SK-N-SH (cell line): ENCODE data around the gene NOD2. TPM values are rescaled to one million over a fixed set of nuclear protein-coding genes. Genes with fewer than 3 reads are reported as not detected.

Experiments
- CTCF ChIA-PET: fragments of 300-600, 350-600 bp; formaldehyde crosslinking; extraction: SDS; loops from one replicate; lab custom pipeline; 2021; lab: Yijun Ruan, JAX
- POLR2A ChIA-PET: fragments of 350-600 bp; sonication (Branson Sonifier 250); formaldehyde crosslinking; extraction: SDS; loops from one replicate; lab custom pipeline; 2020; ENCODE audit warnings: antibody characterized with exemption, inconsistent platforms; lab: Yijun Ruan, JAX
- DNase-seq: peaks from one replicate; pipeline ENCODE4 v3.0.0; 2012
- H2AFZ ChIP-seq: fragments of 200-600 bp; sonication (generic); 2 replicates; pipeline ENCODE4 v1.8.1; 2016; ENCODE audit warnings: antibody characterized with exemption, mild to moderate bottlenecking, low read depth
- H3F3A ChIP-seq: fragments of 200-600 bp; sonication (generic); replicated peaks from 2 replicates; pipeline ENCODE3; 2016; ENCODE audit warnings: antibody characterized with exemption, mild to moderate bottlenecking; ENCODE audit not compliant: insufficient read depth
- H3K27ac ChIP-seq, 2 experiments: fragments of 200-500 bp in 1 of 2; fragments of 200-600 bp in 1 of 2; sonication (Bioruptor generic) in 1 of 2; sonication (generic), shearing (Covaris generic) in 1 of 2; 2 replicates each; pipeline versions ENCODE4 v1.5.1 to v1.6.1; 2014 to 2016; ENCODE audit warnings: low read depth in 2 of 2, inconsistent platforms in 1 of 2, low read length in 1 of 2, mild to moderate bottlenecking in 1 of 2, mixed read lengths in 1 of 2
- H3K27me3 ChIP-seq: fragments of 200-600 bp; sonication (generic), shearing (Covaris generic); 2 replicates; pipeline ENCODE4 v1.6.1; 2016; ENCODE audit warnings: mixed run types; ENCODE audit not compliant: insufficient read depth
- H3K36me3 ChIP-seq, 2 experiments: fragments of 200-500 bp in 1 of 2; fragments of 200-600 bp in 1 of 2; sonication (Bioruptor generic) in 1 of 2; sonication (generic) in 1 of 2; replicated peaks in 1 of 2; 2 replicates each; pipeline versions ENCODE3 to v1.5.1; 2014 to 2016; ENCODE audit warnings: low read length in 1 of 2, mild to moderate bottlenecking in 1 of 2; ENCODE audit not compliant: insufficient read depth in 2 of 2, control insufficient read depth in 1 of 2
- H3K4me1 ChIP-seq, 2 experiments: fragments of 200-500 bp in 1 of 2; fragments of 200-600 bp in 1 of 2; sonication (Bioruptor generic) in 1 of 2; sonication (generic), shearing (Covaris generic) in 1 of 2; 2 replicates each; pipeline versions ENCODE4 v1.5.1 to v1.6.1; 2014 to 2016; ENCODE audit warnings: low read depth in 1 of 2, low read length in 1 of 2, mixed run types in 1 of 2; ENCODE audit not compliant: insufficient read depth in 2 of 2, control insufficient read depth in 1 of 2
- H3K4me2 ChIP-seq: fragments of 200-600 bp; sonication (generic), shearing (Covaris generic); 2 replicates; pipeline ENCODE4 v1.6.1; 2017; ENCODE audit warnings: mixed run types
- H3K4me3 ChIP-seq, 2 experiments: fragments of 200-500 bp in 1 of 2; fragments of 200-600 bp in 1 of 2; sonication (Bioruptor generic) in 1 of 2; sonication (generic), shearing (Covaris generic) in 1 of 2; 2 replicates each; pipeline versions ENCODE4 v1.5.1 to v1.8.1; 2014 to 2016; ENCODE audit warnings: low read depth in 2 of 2, inconsistent platforms in 1 of 2, low read length in 1 of 2, mild to moderate bottlenecking in 1 of 2, mixed read lengths in 1 of 2, moderate library complexity in 1 of 2
- H3K79me2 ChIP-seq: fragments of 200-600 bp; sonication (generic); 2 replicates; pipeline ENCODE4 v1.8.1; 2017; ENCODE audit warnings: mild to moderate bottlenecking; ENCODE audit not compliant: insufficient read depth
- H3K9ac ChIP-seq: fragments of 200-600 bp; sonication (generic); 2 replicates; pipeline ENCODE4 v1.6.1; 2017; ENCODE audit warnings: mixed run types
- H3K9me2 ChIP-seq: fragments of 200-600 bp; sonication (generic); 2 replicates; pipeline ENCODE4 v1.6.1; 2017; ENCODE audit warnings: mixed run types
- H3K9me3 ChIP-seq: fragments of 200-600 bp; sonication (generic); 2 replicates; pipeline ENCODE4 v1.6.1; 2017; ENCODE audit warnings: mixed run types, mild to moderate bottlenecking, moderate library complexity
- H4K20me1 ChIP-seq: fragments of 200-600 bp; sonication (generic); 2 replicates; pipeline ENCODE4 v1.6.1; 2017; ENCODE audit warnings: mild to moderate bottlenecking, mixed run types; ENCODE audit not compliant: insufficient read depth
- CTCF ChIP-seq: fragments of 200-600 bp; sonication (generic); IDR thresholded peaks from 2 replicates; pipeline ENCODE4 v1.6.1; 2017; ENCODE audit warnings: antibody characterized with exemption, mild to moderate bottlenecking, moderate library complexity
- FOSL2 ChIP-seq: IDR thresholded peaks from 2 replicates; pipeline ENCODE4 v1.4.0; 2012; ENCODE audit warnings: low read depth, mild to moderate bottlenecking, moderate library complexity, borderline replicate concordance
- GABPA ChIP-seq: IDR thresholded peaks from 2 replicates; pipeline ENCODE4 v1.4.0; 2012; ENCODE audit warnings: low read depth, mild to moderate bottlenecking
- JUND ChIP-seq: IDR thresholded peaks from 2 replicates; pipeline ENCODE4 v1.4.0; 2012
- MAX ChIP-seq: IDR thresholded peaks from 2 replicates; pipeline ENCODE4 v1.4.0; 2012; ENCODE audit warnings: low read depth
- MEF2A ChIP-seq: IDR thresholded peaks from 2 replicates; pipeline ENCODE4 v1.4.0; 2012; ENCODE audit warnings: low read depth, borderline replicate concordance
- PBX3 ChIP-seq: IDR thresholded peaks from 2 replicates; pipeline ENCODE4; 2012
- POLR2AphosphoS5 ChIP-seq: IDR thresholded peaks from 2 replicates; pipeline ENCODE4 v1.6.1; 2012; ENCODE audit warnings: low read depth, low read length
- RXRA ChIP-seq: IDR thresholded peaks from 2 replicates; pipeline ENCODE4 v1.4.0; 2012; ENCODE audit warnings: low read depth, mild to moderate bottlenecking, borderline replicate concordance
- SIN3A ChIP-seq: IDR thresholded peaks from 2 replicates; pipeline ENCODE4 v1.6.1; 2012; ENCODE audit warnings: low read depth, mild to moderate bottlenecking, low read length, moderate library complexity, borderline replicate concordance
- USF2 ChIP-seq: fragments of 150-350 bp; IDR thresholded peaks from 2 replicates; pipeline ENCODE4 v1.6.1; 2017; ENCODE audit warnings: antibody characterized with exemption, low read length, low read depth, borderline replicate concordance
- ZBTB33 ChIP-seq: IDR thresholded peaks from 2 replicates; pipeline ENCODE4 v1.4.0; 2012; ENCODE audit warnings: low read depth, borderline replicate concordance
- WGBS: methylation state at CpG from one replicate; pipeline ENCODE4 v1.1.6; 2017; ENCODE audit warnings: low lambda C conversion rate; 5-methylcytosine and 5-hydroxymethylcytosine counted together
- polyA plus RNA-seq, 3 experiments: library from polyadenylated mRNA; depleted of rRNA; stranded (reverse); fragments of >200 nt; gene quantifications; 2 replicates each; pipeline ENCODE4 v1.2.3, GENCODE V29; 2012

Gene NOD2
- polyA plus RNA-seq, 1 of the 3 experiments (the other 2 are of a cell fraction), result not detected

GRCh38 chr16:50712956-50713355 lies 19.6 kb downstream of the NOD2 start:
- H4K20me1 ChIP-seq, result no peaks in the 10 kb centered on the region
- no peak overlapping the region for H3K9ac ChIP-seq
- CTCF ChIA-PET, result interaction anchor here (2.4 kb wide), 1 partner anchor 47 kb away, joined by 7 read pairs; no protein-coding TSS in a partner anchor
- DNase-seq, result no peak
- H3F3A ChIP-seq, result no peaks in the 10 kb centered on the region
- POLR2A ChIA-PET, result no interaction called here
- no peaks in the 10 kb centered on the region for H3K27me3 ChIP-seq
- H3K36me3 ChIP-seq, result no peaks in the 10 kb centered on the region
- TF ChIP-seq PBX3, result no peak
- no peak for TF ChIP-seq USF2
- no peak for TF ChIP-seq MEF2A
- no peak for TF ChIP-seq RXRA
- TF ChIP-seq ZBTB33, result no peak
- TF ChIP-seq, all 33 proteins: peak for 0
- Histone ChIP-seq H3K9me2 (no peaks in the 10 kb centered on the region), H2AFZ (no peak overlapping the region), H3K9me3 (no peaks in the 10 kb centered on the region), H3K27ac (no peak overlapping the region), H3K4me2 (no peak overlapping the region), H3K4me1 (peaks cover 0 to 40% of the 10 kb centered on the region in 2 experiments; a peak in 1 of 4 replicates), H3K4me3 (no peak overlapping the region), H3K79me2 (no peaks in the 10 kb centered on the region)
- WGBS, result 76% methylated on average over 3 of the region's 4 CpGs

GRCh38 chr16:50717091-50717490 lies 23.7 kb downstream of the NOD2 start:
- no peaks in the 10 kb centered on the region for H3K9me2 ChIP-seq

More at GRCh38 chr16:50717091-50717490, 23.7 kb downstream of the NOD2 start:
- no peaks in the 10 kb centered on the region for H4K20me1 ChIP-seq
- no peak overlapping the region for H3K27ac ChIP-seq
- no peak overlapping the region for H3K4me3 ChIP-seq
- no peak overlapping the region for H2AFZ ChIP-seq
- no peak for DNase-seq
- no peaks in the 10 kb centered on the region for H3F3A ChIP-seq
- TF ChIP-seq CTCF (no peak), SIN3A (no peak), MAX (no peak), ZBTB33 (no peak), POLR2AphosphoS5 (no peak), GABPA (no peak), FOSL2 (no peak), JUND (no peak)
- no peak overlapping the region for H3K4me2 ChIP-seq
- POLR2A ChIA-PET, result no interaction called here
- 39% methylated on average over 3 of the region's 4 CpGs for WGBS
- H3K9ac ChIP-seq, result no peak overlapping the region
- no peaks in the 10 kb centered on the region for H3K9me3 ChIP-seq
- H3K4me1 ChIP-seq, result peaks cover 0 to 15% of the 10 kb centered on the region in 2 experiments; a peak in 1 of 4 replicates
- CTCF ChIA-PET, result interaction anchor here (0.6 to 1.3 kb wide), 3 partner anchors 10 to 52 kb away, joined by 3 to 6 read pairs (median 3); no protein-coding TSS in a partner anchor
- H3K27me3 ChIP-seq, result no peaks in the 10 kb centered on the region
- H3K79me2 ChIP-seq, result no peaks in the 10 kb centered on the region
- H3K36me3 ChIP-seq, result no peaks in the 10 kb centered on the region
